ENCODE measurements around the gene LIMD2.

The LIMD2 gene

DNA sequence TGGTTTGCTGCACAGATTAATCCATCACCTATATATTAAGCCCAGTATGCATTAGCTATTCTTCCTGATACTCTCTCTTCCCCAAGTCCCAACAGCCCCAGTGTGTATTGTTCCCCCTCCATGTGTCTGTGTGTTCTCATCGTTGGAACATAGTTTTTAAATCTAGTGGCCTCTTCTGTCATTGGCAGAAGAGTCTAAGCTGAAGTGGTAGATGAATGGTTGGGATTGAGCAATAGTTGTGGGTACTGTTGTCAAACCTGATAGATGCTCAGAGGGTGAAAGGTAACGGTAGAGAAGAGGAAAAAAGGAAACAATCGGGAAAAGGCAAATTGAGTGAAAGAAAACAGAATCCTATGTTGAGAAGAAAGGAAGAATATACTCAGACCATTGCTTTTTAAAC is 47.8 kb downstream of the LIMD2 start:
- Histone ChIP-seq H3K4me1 (ENCODE audit: control insufficient read depth, insufficient read depth, low read length, unreplicated experiment) (no peaks in the 10 kb centered on the region), H3K36me3 (ENCODE audit: insufficient read depth, low read length) (0 out of 2 replicates have a peak, but pooled peaks cover 3% of the 10 kb centered on the region), H3K4me3 (ENCODE audit: low read depth, low read length) (no peak overlapping the region)

GRCh38 chr17:63649813-63650212 is 50.1 kb downstream of the LIMD2 start:
- H3K36me3 ChIP-seq (ENCODE audit: insufficient read depth, low read length), result peaks cover 6% of the 10 kb centered on the region; the same call in 1 of the 2 replicates
- H3K4me1 ChIP-seq (ENCODE audit: control insufficient read depth, insufficient read depth, low read length, unreplicated experiment), result no peaks in the 10 kb centered on the region
- no peak overlapping the region for H3K4me3 ChIP-seq (ENCODE audit: low read depth, low read length)
- no peaks in the 10 kb centered on the region for H3K27me3 ChIP-seq (ENCODE audit: insufficient read depth, low read length)
- H3K79me2 ChIP-seq (ENCODE audit: control insufficient read depth, insufficient read depth, low read length, unreplicated experiment), result no peaks in the 10 kb centered on the region
- no peak overlapping the region for H2AFZ ChIP-seq (ENCODE audit: low read length, unreplicated experiment)
- H3K27ac ChIP-seq (ENCODE audit: low read depth, low read length), result no peak overlapping the region

More for the DNA sequence above, 47.8 kb downstream of the LIMD2 start:
- H3K79me2 ChIP-seq (ENCODE audit: control insufficient read depth, insufficient read depth, low read length, unreplicated experiment), result no peaks in the 10 kb centered on the region
- H3K27me3 ChIP-seq (ENCODE audit: insufficient read depth, low read length), result no peaks in the 10 kb centered on the region
- no peak overlapping the region for H2AFZ ChIP-seq (ENCODE audit: low read length, unreplicated experiment)
- no peak overlapping the region for H3K27ac ChIP-seq (ENCODE audit: low read depth, low read length)

DNA sequence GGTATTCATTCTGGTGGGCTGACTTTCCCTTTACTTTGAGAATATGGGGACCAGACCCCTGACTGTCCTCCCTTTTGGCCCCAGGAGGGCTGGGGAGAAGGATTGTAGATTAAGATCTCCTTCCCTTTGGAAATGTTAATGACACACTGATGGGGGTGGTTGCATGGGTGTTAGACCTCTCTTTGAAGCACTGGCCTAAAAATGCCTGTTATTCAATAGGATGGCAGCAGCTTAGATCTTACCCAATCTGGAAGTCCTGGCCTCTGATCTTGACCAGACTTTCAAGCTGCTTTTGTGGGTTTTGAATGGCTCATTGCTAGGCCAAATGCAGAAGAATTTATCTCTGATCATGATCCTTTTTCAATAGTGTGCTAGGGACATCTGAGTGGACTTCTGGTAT is 52.0 kb downstream of the LIMD2 start:
- Histone ChIP-seq H3K27ac (ENCODE audit: low read depth, low read length) (no peak overlapping the region), H3K4me1 (ENCODE audit: control insufficient read depth, insufficient read depth, low read length, unreplicated experiment) (no peaks in the 10 kb centered on the region), H3K4me3 (ENCODE audit: low read depth, low read length) (no peak overlapping the region), H3K36me3 (ENCODE audit: insufficient read depth, low read length) (peaks cover 3% of the 10 kb centered on the region; the same call in 1 of the 2 replicates), H3K79me2 (ENCODE audit: control insufficient read depth, insufficient read depth, low read length, unreplicated experiment) (no peaks in the 10 kb centered on the region), H2AFZ (ENCODE audit: low read length, unreplicated experiment) (no peak overlapping the region), H3K27me3 (ENCODE audit: insufficient read depth, low read length) (no peaks in the 10 kb centered on the region)

- no peak overlapping the region for H2AFZ ChIP-seq (ENCODE audit: low read length, unreplicated experiment)
- H3K27ac ChIP-seq (ENCODE audit: low read depth, low read length), result no peak overlapping the region
- no peaks in the 10 kb centered on the region for H3K4me1 ChIP-seq (ENCODE audit: control insufficient read depth, insufficient read depth, low read length, unreplicated experiment)
- H3K79me2 ChIP-seq (ENCODE audit: control insufficient read depth, insufficient read depth, low read length, unreplicated experiment), result no peaks in the 10 kb centered on the region
- H3K4me3 ChIP-seq (ENCODE audit: low read depth, low read length), result no peak overlapping the region
- H3K27me3 ChIP-seq (ENCODE audit: insufficient read depth, low read length), result no peaks in the 10 kb centered on the region
- H3K36me3 ChIP-seq (ENCODE audit: insufficient read depth, low read length), result peaks cover 3% of the 10 kb centered on the region; the same call in 1 of the 2 replicates
Observed at GRCh38 chr17:63647065-63647725, 52.7 kb downstream of the LIMD2 start.

DNA sequence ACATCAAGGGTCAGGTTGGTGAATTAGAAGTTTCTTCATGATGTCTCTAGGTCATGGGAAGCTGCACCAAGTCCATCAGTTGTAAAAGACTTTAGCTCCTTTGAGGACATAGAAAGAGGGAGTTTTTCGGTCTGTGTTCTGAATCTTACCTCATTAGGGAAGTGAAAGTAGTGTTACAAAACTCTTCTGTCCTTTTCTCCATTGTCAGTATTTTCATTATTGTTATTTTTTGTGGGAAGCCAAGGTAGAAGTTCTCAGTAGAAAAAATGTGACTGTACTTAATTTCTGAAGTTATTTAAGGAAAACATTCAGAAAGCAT is 53.5 kb downstream of the LIMD2 start:
- Histone ChIP-seq H3K36me3 (ENCODE audit: insufficient read depth, low read length) (peaks cover 3% of the 10 kb centered on the region; the same call in 1 of the 2 replicates), H2AFZ (ENCODE audit: low read length, unreplicated experiment) (no peak overlapping the region), H3K4me1 (ENCODE audit: control insufficient read depth, insufficient read depth, low read length, unreplicated experiment) (no peaks in the 10 kb centered on the region), H3K4me3 (ENCODE audit: low read depth, low read length) (no peak overlapping the region), H3K27me3 (ENCODE audit: insufficient read depth, low read length) (no peaks in the 10 kb centered on the region), H3K27ac (ENCODE audit: low read depth, low read length) (no peak overlapping the region), H3K79me2 (ENCODE audit: control insufficient read depth, insufficient read depth, low read length, unreplicated experiment) (no peaks in the 10 kb centered on the region)
